Type B pancreatic cell (in vitro differentiated cells): ENCODE measurements around the gene FBXO31. TPM values are rescaled to one million over a fixed set of nuclear protein-coding genes. Genes with fewer than 3 reads are reported as not detected.

ENCODE experiments used
- DNase-seq: peaks from one replicate; pipeline ENCODE4 v3.0.0; 2021; ENCODE audit warnings: mixed read lengths; ENCODE audit not compliant: unreplicated experiment; ENCODE audit errors: extremely low spot score
- H3K27ac Mint-ChIP-seq: 2 replicates; pipeline ENCODE4 v1.8.0; 2021; ENCODE audit warnings: mild to moderate bottlenecking, mixed read lengths
- H3K27me3 Mint-ChIP-seq: 2 replicates; pipeline ENCODE4 v1.8.0; 2021; ENCODE audit warnings: mixed read lengths
- H3K36me3 Mint-ChIP-seq: 2 replicates; pipeline ENCODE4 v1.8.0; 2021; ENCODE audit warnings: mixed read lengths
- H3K4me1 Mint-ChIP-seq: one replicate; pipeline ENCODE4 v1.8.0; 2021; ENCODE audit warnings: mixed read lengths; ENCODE audit not compliant: unreplicated experiment
- H3K4me3 Mint-ChIP-seq: 2 replicates; pipeline ENCODE4 v1.8.0; 2021; ENCODE audit warnings: mild to moderate bottlenecking, mixed read lengths
- H3K9me3 Mint-ChIP-seq: 2 replicates; pipeline ENCODE4 v1.8.0; 2021; ENCODE audit warnings: mixed read lengths
- CTCF ChIP-seq: fragments of 200-600 bp; sonication (generic); conservative IDR thresholded peaks from 2 replicates; pipeline ENCODE4 v1.5.0; 2021; ENCODE audit warnings: antibody characterized with exemption, mild to moderate bottlenecking
- total RNA-seq: library from RNA; stranded (reverse); gene quantifications from 2 replicates; pipeline ENCODE4 v1.2.1, GENCODE V29; 2021; ENCODE audit warnings: low replicate concordance

The FBXO31 gene
- total RNA-seq, 1 donor from 2014 or later = 35.1 TPM

GRCh38 chr16:87337262-87337771, 46.3 kb downstream of the FBXO31 start:
- Mint-ChIP-seq H3K27me3 (no peaks in the 10 kb centered on the region), H3K27ac (no peak overlapping the region), H3K36me3 (peaks cover 8% of the 10 kb centered on the region), H3K4me3 (no peak overlapping the region), H3K9me3 (no peaks in the 10 kb centered on the region), H3K4me1 (no peaks in the 10 kb centered on the region)
- DNase-seq = no peak
- TF ChIP-seq CTCF = no peak

GRCh38 chr16:87336434-87337240, 46.9 kb downstream of the FBXO31 start:
- no peak overlapping the region for H3K4me3 Mint-ChIP-seq
- H3K9me3 Mint-ChIP-seq = no peaks in the 10 kb centered on the region
- DNase-seq = no peak
- no peaks in the 10 kb centered on the region for H3K27me3 Mint-ChIP-seq
- H3K4me1 Mint-ChIP-seq = no peaks in the 10 kb centered on the region
- H3K27ac Mint-ChIP-seq = no peak overlapping the region
- H3K36me3 Mint-ChIP-seq = peaks cover 8% of the 10 kb centered on the region
- no peak for TF ChIP-seq CTCF

- no peak for DNase-seq
- TF ChIP-seq CTCF = no peak
- Mint-ChIP-seq H3K4me3 (no peak overlapping the region), H3K9me3 (no peaks in the 10 kb centered on the region), H3K27ac (no peak overlapping the region), H3K36me3 (peaks cover 8% of the 10 kb centered on the region), H3K27me3 (no peaks in the 10 kb centered on the region), H3K4me1 (no peaks in the 10 kb centered on the region)
Observed at GRCh38 chr16:87335625-87336433, 47.7 kb downstream of the FBXO31 start.

GRCh38 chr16:87334651-87335624, 48.6 kb downstream of the FBXO31 start:
- Mint-ChIP-seq H3K4me3 (no peak overlapping the region), H3K4me1 (no peaks in the 10 kb centered on the region), H3K27me3 (no peaks in the 10 kb centered on the region), H3K36me3 (peaks cover 8% of the 10 kb centered on the region), H3K27ac (no peak overlapping the region), H3K9me3 (no peaks in the 10 kb centered on the region)
- DNase-seq = no peak
- TF ChIP-seq CTCF = no peak
